ENCODE results near the gene DNASE1L3.
"Not testable (repeated sequence)": the region's sequence is repeated elsewhere in the genome, so short reads cannot be mapped to it uniquely, and the experiment has no call there.

The DNASE1L3 gene

GRCh38 chr3:58210761-58211460 is at the start of gene DNASE1L3:
DNASE1L3 (minus strand) TSS chr3:58210972; CDS start chr3:58210906, 66 bp downstream.
- DNase-seq (ENCODE audit: low read depth in 2 of 2): no peak

DNA sequence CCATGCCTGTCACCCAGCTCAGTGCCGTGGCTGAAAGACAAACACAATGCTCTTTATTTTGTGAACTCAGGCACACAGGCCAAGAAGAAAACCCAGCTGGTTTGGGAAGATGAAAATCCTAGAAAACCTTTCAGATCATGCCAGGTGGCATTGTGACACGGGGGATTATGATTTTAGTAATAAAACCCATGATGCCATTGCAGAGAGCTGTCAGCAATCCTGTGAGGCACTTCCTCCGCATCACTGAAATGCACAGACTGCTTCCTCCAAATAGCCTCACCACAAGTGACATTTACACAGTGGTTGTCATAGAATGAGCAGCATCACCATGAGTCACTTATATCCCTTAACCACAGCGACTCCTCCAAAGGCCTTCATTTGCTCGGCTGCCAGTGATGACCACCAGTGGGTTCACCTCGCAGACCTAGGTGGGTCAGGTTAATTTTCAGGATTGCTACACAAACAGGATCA is 49.5 kb upstream of the DNASE1L3 start:
- DNase-seq (ENCODE audit: low read depth in 2 of 2): no peak

GRCh38 chr3:58258392-58259055 is 47.8 kb upstream of the DNASE1L3 start:
- no peak for DNase-seq (ENCODE audit: low read depth in 2 of 2)

DNA sequence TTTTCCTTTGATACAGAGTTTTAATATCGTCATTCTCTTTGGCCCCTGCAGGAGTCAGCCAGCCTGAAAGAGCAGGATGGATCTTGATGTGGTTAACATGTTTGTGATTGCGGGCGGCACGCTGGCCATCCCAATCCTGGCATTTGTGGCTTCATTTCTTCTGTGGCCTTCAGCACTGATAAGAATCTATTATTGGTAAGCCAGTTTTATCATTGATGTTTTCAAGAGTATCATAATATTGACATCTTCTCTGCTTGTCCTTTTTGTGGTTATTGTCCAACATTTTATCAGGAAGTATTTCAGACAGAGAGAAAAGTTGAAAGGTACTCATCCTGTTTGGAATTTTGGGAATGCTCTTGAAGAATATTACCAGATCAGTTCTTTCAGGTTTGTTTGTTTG is 45.7 kb upstream of the DNASE1L3 start:
- DNase-seq (ENCODE audit: low read depth in 2 of 2): no peak

DNA sequence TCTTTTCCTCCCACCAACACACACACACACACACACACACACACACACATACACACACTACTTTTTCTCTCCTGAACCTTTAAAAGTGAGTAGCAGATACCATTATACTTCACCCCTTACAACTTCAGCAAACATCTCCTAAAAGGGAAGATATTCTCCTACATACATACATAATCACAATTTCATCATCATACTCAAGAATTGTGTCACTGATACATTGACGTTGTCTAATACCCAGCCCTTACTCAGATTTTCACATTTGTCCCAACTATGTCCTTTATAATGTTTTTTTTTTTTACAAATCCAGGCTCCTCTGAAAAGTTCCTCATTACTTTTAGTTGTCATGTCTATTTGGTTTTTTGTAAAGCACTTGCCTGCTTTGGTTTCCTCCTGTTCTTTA is 45.3 kb upstream of the DNASE1L3 start:
- DNase-seq (ENCODE audit: low read depth in 2 of 2): no peak

DNA sequence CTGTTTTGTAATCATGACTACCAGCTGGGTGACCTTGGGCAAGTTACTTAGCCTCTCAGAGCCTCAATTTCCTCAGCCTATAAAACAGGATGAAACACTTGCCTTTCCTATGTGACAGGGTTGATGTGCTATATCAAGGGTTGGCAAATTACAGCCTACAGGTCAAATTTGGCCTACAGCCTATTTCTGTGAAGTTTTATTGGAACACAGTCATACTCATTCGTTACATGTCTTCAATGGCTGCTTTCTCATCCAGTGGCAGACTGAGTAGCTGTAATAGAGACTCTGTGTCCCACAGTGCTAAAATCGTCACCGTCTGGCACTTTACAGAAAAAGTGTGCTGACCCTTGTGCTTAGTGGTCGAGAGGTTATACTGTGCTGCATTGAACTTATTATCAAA is 43.4 kb upstream of the DNASE1L3 start:
- no peak for DNase-seq (ENCODE audit: low read depth in 2 of 2)

- DNase-seq (ENCODE audit: low read depth in 2 of 2): no peak
Measured at GRCh38 chr3:58251631-58252035, 40.9 kb upstream of the DNASE1L3 start.

GRCh38 chr3:58250093-58250707 is 39.4 kb upstream of the DNASE1L3 start:
- DNase-seq (ENCODE audit: low read depth in 2 of 2): no peak

GRCh38 chr3:58249358-58250092 is 38.8 kb upstream of the DNASE1L3 start:
- DNase-seq (ENCODE audit: low read depth in 2 of 2): no peak

DNA sequence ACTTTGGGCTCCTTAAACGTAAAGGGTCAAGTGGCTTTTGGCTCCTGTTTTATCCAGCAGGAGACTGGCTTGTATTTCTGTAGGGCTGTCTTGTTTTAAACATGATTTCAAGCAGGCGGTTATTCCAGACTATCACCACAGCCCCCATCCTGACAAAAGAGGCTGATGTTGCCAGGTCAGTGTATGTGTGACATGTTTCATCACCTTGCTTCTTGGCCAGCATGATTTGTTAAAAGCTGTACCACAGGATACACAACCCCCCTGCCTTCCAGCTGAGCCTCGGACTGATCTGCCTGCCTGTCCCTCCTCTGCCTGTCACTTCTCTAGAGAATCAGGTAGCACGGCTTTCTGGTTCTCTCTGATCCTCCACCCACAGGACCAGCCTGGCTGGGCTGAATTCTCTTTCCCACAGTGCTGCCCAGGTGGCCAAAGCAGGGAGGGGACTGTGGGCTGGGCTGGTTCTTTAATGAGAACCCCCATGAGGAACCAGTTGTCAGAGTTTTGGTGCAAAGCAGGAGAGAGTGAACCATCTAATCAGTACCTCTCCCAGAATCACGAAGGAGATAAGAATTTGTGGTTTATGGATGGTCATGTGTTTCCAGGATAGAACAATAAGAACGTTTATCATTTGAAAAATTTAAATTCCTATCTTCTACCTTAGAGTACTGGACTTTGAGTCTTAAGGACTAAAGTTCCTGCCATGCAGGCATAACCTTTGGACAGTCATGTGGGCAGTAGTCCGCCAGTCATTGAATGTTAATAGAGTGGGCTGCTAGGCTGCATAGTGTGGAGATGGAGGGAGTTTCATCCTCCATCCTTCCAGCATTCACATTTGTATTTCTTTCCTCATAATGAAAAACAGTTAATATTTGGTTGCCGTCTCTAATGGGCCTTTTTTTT is 35.6 kb upstream of the DNASE1L3 start:
- no peak for DNase-seq (ENCODE audit: low read depth in 2 of 2)

GRCh38 chr3:58243976-58244585 is 33.3 kb upstream of the DNASE1L3 start:
- no peak for DNase-seq (ENCODE audit: low read depth in 2 of 2)

DNA sequence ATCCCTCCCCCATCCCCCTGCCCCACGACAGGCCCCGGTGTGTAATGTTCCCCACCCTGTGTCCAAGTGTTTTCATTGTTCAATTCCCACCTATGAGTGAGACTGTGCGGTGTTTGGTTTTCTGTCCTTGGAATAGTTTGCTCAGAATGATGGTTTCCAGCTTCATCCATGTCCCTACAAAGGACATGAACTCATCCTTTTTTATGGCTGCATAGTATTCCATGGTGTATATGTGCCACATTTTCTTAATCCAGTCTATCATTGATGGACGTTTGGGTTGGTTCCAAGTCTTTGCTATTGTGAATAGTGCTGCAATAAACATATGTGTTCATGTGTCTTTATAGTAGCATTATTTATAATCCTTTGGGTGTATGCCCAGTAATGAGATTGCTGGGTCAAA is 32.1 kb upstream of the DNASE1L3 start:
- DNase-seq (ENCODE audit: low read depth in 2 of 2): not testable (repeated sequence)

GRCh38 chr3:58242340-58242739 is 31.6 kb upstream of the DNASE1L3 start:
- DNase-seq (ENCODE audit: low read depth in 2 of 2): no peak

- DNase-seq (ENCODE audit: low read depth in 2 of 2): no peak
Measured at GRCh38 chr3:58241306-58242044, 30.7 kb upstream of the DNASE1L3 start.

DNA sequence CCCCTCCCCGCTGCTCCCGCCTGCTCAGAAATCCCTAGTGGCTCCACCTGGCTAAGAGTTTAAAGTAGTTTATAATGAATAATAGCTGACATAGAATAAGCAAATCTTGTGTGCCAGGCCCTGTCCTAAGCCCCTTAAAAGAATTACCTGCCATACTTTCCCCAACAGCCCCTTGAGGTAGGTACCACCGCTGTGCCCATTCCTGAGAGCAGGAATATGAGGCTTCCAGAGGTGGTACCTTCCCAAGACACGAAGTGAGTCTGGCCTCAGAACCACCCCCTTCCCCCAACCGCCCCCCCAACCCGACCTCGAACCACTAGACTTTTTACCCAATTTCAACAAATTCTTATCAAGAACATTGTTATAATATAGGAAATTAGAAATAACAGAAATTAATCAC is 28.1 kb upstream of the DNASE1L3 start:
- DNase-seq (ENCODE audit: low read depth in 2 of 2): no peak

DNA sequence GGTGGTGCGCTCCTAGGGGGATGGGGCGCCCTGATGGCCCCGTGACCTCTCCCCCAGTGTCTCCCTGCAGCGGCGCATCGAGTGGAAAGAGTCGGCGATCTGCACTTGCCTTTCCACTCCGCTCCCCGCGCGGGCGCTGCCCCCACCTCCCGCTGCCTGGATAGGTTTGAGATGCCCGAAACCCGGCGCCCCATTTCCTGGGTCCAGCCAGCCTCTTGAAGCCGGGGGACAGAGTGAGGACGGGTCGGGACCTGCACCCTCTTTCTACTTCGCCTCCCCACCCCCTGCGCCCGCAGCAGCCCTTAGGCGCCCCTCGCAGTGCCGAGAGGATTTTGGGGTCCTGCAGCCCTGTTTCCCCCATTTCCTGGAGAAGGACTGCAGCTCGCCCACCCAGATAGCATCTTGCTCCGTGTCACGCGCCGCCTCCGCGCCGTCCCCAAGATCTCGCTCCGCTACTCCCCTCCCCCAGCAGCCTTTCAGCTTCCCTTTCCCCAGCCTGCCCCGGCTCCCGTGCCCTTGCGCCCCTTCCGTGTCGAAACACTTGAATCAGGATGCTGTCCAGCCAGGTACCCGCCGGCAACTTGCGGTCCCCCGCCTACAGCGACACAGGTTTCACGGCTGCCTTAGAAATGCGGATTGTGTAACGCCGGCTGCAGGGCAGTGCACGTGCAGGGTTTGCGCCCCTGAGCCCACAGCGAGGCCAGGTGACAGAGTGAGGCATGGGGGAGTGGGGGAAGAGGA is 27.3 kb upstream of the DNASE1L3 start:
- peak; percentile 20 to 28 for DNase-seq (ENCODE audit: low read depth in 2 of 2)

- DNase-seq (ENCODE audit: low read depth in 2 of 2): peak; percentile 40 to 61
Measured at GRCh38 chr3:58237238-58237940, 26.6 kb upstream of the DNASE1L3 start, which contains the start of gene ABHD6. ABHD6 (plus strand) TSS chr3:58237792; CDS start chr3:58256587, 18,795 bp downstream.

- no peak for DNase-seq (ENCODE audit: low read depth in 2 of 2)
Measured at GRCh38 chr3:58236527-58237237, 25.9 kb upstream of the DNASE1L3 start.
